Nephron progenitor cell (in vitro differentiated cells): ENCODE data around the gene TBC1D10A.

Experiments used
- DNase-seq: peaks from one replicate; pipeline ENCODE4 v3.0.0; 2021
- H3K27ac Mint-ChIP-seq: 2 replicates; pipeline ENCODE4 v1.8.0; 2021; ENCODE audit warnings: mild to moderate bottlenecking, moderate library complexity, mixed read lengths
- H3K27me3 Mint-ChIP-seq: 2 replicates; pipeline ENCODE4 v1.8.0; 2021; ENCODE audit warnings: mild to moderate bottlenecking, low read depth, mixed read lengths; ENCODE audit not compliant: poor library complexity
- H3K36me3 Mint-ChIP-seq: 2 replicates; pipeline ENCODE4 v1.8.0; 2021; ENCODE audit warnings: low read depth, mixed read lengths
- H3K4me1 Mint-ChIP-seq: 2 replicates; pipeline ENCODE4 v1.8.0; 2021; ENCODE audit warnings: mixed read lengths
- H3K4me3 Mint-ChIP-seq: 2 replicates; pipeline ENCODE4 v1.8.0; 2021; ENCODE audit warnings: mild to moderate bottlenecking, moderate library complexity, mixed read lengths
- H3K9me3 Mint-ChIP-seq: 2 replicates; pipeline ENCODE4 v1.8.0; 2021; ENCODE audit warnings: mild to moderate bottlenecking, moderate library complexity, mixed read lengths
- CTCF ChIP-seq: fragments of 200-600 bp; sonication (generic); IDR thresholded peaks from 2 replicates; pipeline ENCODE4 v1.5.0; 2021; ENCODE audit warnings: antibody characterized with exemption

TBC1D10A gene

GRCh38 chr22:30323246-30323645 lies 3.5 kb downstream of the TBC1D10A start:
- no peak overlapping the region for H3K27ac Mint-ChIP-seq
- TF ChIP-seq CTCF = no peak
- H3K9me3 Mint-ChIP-seq = no peaks in the 10 kb centered on the region
- H3K27me3 Mint-ChIP-seq = peaks cover 3% of the 10 kb centered on the region
- no peaks in the 10 kb centered on the region for H3K36me3 Mint-ChIP-seq
- H3K4me1 Mint-ChIP-seq = peaks cover 29% of the 10 kb centered on the region
- DNase-seq = no peak
- no peak overlapping the region for H3K4me3 Mint-ChIP-seq

- peaks cover 3% of the 10 kb centered on the region for H3K27me3 Mint-ChIP-seq
- no peak for DNase-seq
- no peaks in the 10 kb centered on the region for H3K36me3 Mint-ChIP-seq
- no peak overlapping the region for H3K4me3 Mint-ChIP-seq
- no peak for TF ChIP-seq CTCF
- peaks cover 21% of the 10 kb centered on the region for H3K4me1 Mint-ChIP-seq
- H3K9me3 Mint-ChIP-seq = no peaks in the 10 kb centered on the region
- H3K27ac Mint-ChIP-seq = no peak overlapping the region
These were observed 5.3 kb downstream of the TBC1D10A start for GRCh38 chr22:30321461-30321860.

- peaks cover 22% of the 10 kb centered on the region for H3K4me1 Mint-ChIP-seq
- peaks cover 3% of the 10 kb centered on the region for H3K27me3 Mint-ChIP-seq
- DNase-seq = no peak
- H3K27ac Mint-ChIP-seq = no peak overlapping the region
- H3K36me3 Mint-ChIP-seq = no peaks in the 10 kb centered on the region
- no peaks in the 10 kb centered on the region for H3K9me3 Mint-ChIP-seq
- TF ChIP-seq CTCF = no peak
- no peak overlapping the region for H3K4me3 Mint-ChIP-seq
These were observed 6.7 kb downstream of the TBC1D10A start for GRCh38 chr22:30320021-30320556.

- no peaks in the 10 kb centered on the region for H3K36me3 Mint-ChIP-seq
- H3K9me3 Mint-ChIP-seq = no peaks in the 10 kb centered on the region
- peaks cover 23% of the 10 kb centered on the region for H3K4me1 Mint-ChIP-seq
- no peak overlapping the region for H3K4me3 Mint-ChIP-seq
- H3K27ac Mint-ChIP-seq = no peak overlapping the region
- no peak for DNase-seq
- TF ChIP-seq CTCF = no peak
- H3K27me3 Mint-ChIP-seq = peaks cover 3% of the 10 kb centered on the region
These were observed 7.8 kb downstream of the TBC1D10A start for GRCh38 chr22:30318799-30319419.

GRCh38 chr22:30317778-30318177 lies 9.0 kb downstream of the TBC1D10A start:
- Mint-ChIP-seq H3K27me3 (peaks cover 3% of the 10 kb centered on the region), H3K4me3 (no peak overlapping the region), H3K9me3 (no peaks in the 10 kb centered on the region), H3K36me3 (no peaks in the 10 kb centered on the region), H3K27ac (no peak overlapping the region), H3K4me1 (peaks cover 29% of the 10 kb centered on the region)
- no peak for TF ChIP-seq CTCF
- DNase-seq = no peak

GRCh38 chr22:30315962-30316576 lies 10.7 kb downstream of the TBC1D10A start:
- no peak for DNase-seq
- Mint-ChIP-seq H3K9me3 (no peaks in the 10 kb centered on the region), H3K4me1 (peaks cover 41% of the 10 kb centered on the region), H3K36me3 (no peaks in the 10 kb centered on the region), H3K4me3 (no peak overlapping the region), H3K27ac (no peak overlapping the region), H3K27me3 (no peaks in the 10 kb centered on the region)
- no peak for TF ChIP-seq CTCF
